HEK293 (cell line): Measurements from ENCODE around the gene CORO6.

Experiments
- CTCF ChIA-PET: fragments of 350-600 bp; formaldehyde crosslinking; extraction: SDS; loops from one replicate; lab custom pipeline; 2021; ENCODE audit warnings: antibody characterized with exemption; lab: Yijun Ruan, JAX
- POLR2A ChIA-PET: fragments of 300-600 bp; formaldehyde crosslinking; extraction: SDS; loops from one replicate; lab custom pipeline; 2020; ENCODE audit warnings: antibody characterized with exemption, inconsistent platforms; lab: Yijun Ruan, JAX
- H3K27ac ChIP-seq: fragments of 200-500 bp; sonication (Bioruptor generic); 2 replicates; pipeline ENCODE4 v1.5.1; 2014; ENCODE audit warnings: low read depth, low read length, control low read depth, inconsistent platforms; ENCODE audit errors: extremely low read depth
- H3K36me3 ChIP-seq, 2 experiments: fragments of 200-500 bp in 1 of 2; sonication (Bioruptor generic) in 1 of 2; 1 replicate in 1 of 2; 2 replicates in 1 of 2; pipeline ENCODE4 v1.5.1; 2014 to 2017; ENCODE audit warnings: inconsistent platforms in 2 of 2, low read length in 2 of 2; ENCODE audit not compliant: control insufficient read depth in 2 of 2, insufficient read depth in 1 of 2
- H3K4me1 ChIP-seq: fragments of 200-500 bp; sonication (Bioruptor generic); 2 replicates; pipeline ENCODE4 v1.5.1; 2014; ENCODE audit warnings: mild to moderate bottlenecking, low read length, inconsistent platforms; ENCODE audit not compliant: control insufficient read depth, insufficient read depth
- H3K4me3 ChIP-seq: 2 replicates; pipeline ENCODE4 v1.5.1; 2011; ENCODE audit warnings: low read depth, mild to moderate bottlenecking, control low read depth, low read length, moderate library complexity
- H3K9me3 ChIP-seq: fragments of 200-500 bp; sonication (Bioruptor generic); 2 replicates; pipeline ENCODE4 v1.5.1; 2014; ENCODE audit warnings: low read depth, low read length, inconsistent platforms; ENCODE audit not compliant: control insufficient read depth, insufficient read depth
- BCL11A ChIP-seq: fragments of 450-650 bp; formaldehyde crosslinking; IDR thresholded peaks from 2 replicates; pipeline ENCODE4 v1.5.1; 2016; ENCODE audit warnings: low read depth, missing biosample characterization, missing genetic modification characterization
- SCRT2 ChIP-seq: fragments of 450-650 bp; formaldehyde crosslinking; IDR thresholded peaks from 2 replicates; pipeline ENCODE4 v1.5.1; 2016; ENCODE audit warnings: missing biosample characterization, missing genetic modification characterization
- SP2 ChIP-seq: fragments of 450-650 bp; formaldehyde crosslinking; IDR thresholded peaks from 2 replicates; pipeline ENCODE4 v1.5.1; 2016; ENCODE audit warnings: missing biosample characterization, missing genetic modification characterization
- ZBTB48 ChIP-seq: fragments of 450-650 bp; formaldehyde crosslinking; IDR thresholded peaks from 2 replicates; pipeline ENCODE4 v1.5.1; 2016; ENCODE audit warnings: missing biosample characterization, missing genetic modification characterization
- ZNF121 ChIP-seq: fragments of 450-650 bp; formaldehyde crosslinking; IDR thresholded peaks from 2 replicates; pipeline ENCODE4 v1.5.1; 2016; ENCODE audit warnings: missing biosample characterization, missing genetic modification characterization
- ZNF157 ChIP-seq: fragments of 450-650 bp; formaldehyde crosslinking; IDR thresholded peaks from 2 replicates; pipeline ENCODE4 v1.5.1; 2016; ENCODE audit warnings: missing biosample characterization, missing genetic modification characterization
- ZNF169 ChIP-seq: fragments of 450-650 bp; formaldehyde crosslinking; IDR thresholded peaks from 2 replicates; pipeline ENCODE4 v1.5.1; 2016; ENCODE audit warnings: missing biosample characterization, missing genetic modification characterization
- ZNF2 ChIP-seq: fragments of 450-650 bp; formaldehyde crosslinking; IDR thresholded peaks from 2 replicates; pipeline ENCODE4 v1.5.1; 2016; ENCODE audit warnings: missing biosample characterization, missing genetic modification characterization
- ZNF24 ChIP-seq: fragments of 450-650 bp; formaldehyde crosslinking; IDR thresholded peaks from 2 replicates; pipeline ENCODE4 v1.5.1; 2016; ENCODE audit warnings: missing biosample characterization, missing genetic modification characterization
- ZNF266 ChIP-seq: fragments of 450-650 bp; formaldehyde crosslinking; IDR thresholded peaks from 2 replicates; pipeline ENCODE4 v1.5.1; 2016; ENCODE audit warnings: missing biosample characterization, missing genetic modification characterization, low read depth
- ZNF292 ChIP-seq: fragments of 450-650 bp; formaldehyde crosslinking; IDR thresholded peaks from 2 replicates; pipeline ENCODE4 v1.5.1; 2016; ENCODE audit warnings: low read depth, missing biosample characterization, missing genetic modification characterization, borderline replicate concordance
- ZNF350 ChIP-seq: fragments of 450-650 bp; formaldehyde crosslinking; IDR thresholded peaks from 2 replicates; pipeline ENCODE4 v1.5.0; 2017; ENCODE audit warnings: missing biosample characterization, mild to moderate bottlenecking, missing genetic modification characterization
- ZNF514 ChIP-seq: fragments of 450-650 bp; formaldehyde crosslinking; IDR thresholded peaks from 2 replicates; pipeline ENCODE4 v1.5.1; 2016; ENCODE audit warnings: missing biosample characterization, missing genetic modification characterization
- ZNF530 ChIP-seq: fragments of 450-650 bp; formaldehyde crosslinking; IDR thresholded peaks from 2 replicates; pipeline ENCODE4 v1.5.1; 2016; ENCODE audit warnings: low read depth, missing biosample characterization, missing genetic modification characterization
- ZNF596 ChIP-seq: fragments of 450-650 bp; IDR thresholded peaks from 2 replicates; pipeline ENCODE4 v1.5.0; 2018; ENCODE audit warnings: missing biosample characterization, mild to moderate bottlenecking, missing genetic modification characterization, moderate library complexity
- ZNF623 ChIP-seq: fragments of 450-650 bp; formaldehyde crosslinking; IDR thresholded peaks from 2 replicates; pipeline ENCODE4 v1.5.1; 2016; ENCODE audit warnings: missing biosample characterization, missing genetic modification characterization
- ZSCAN23 ChIP-seq: fragments of 450-650 bp; formaldehyde crosslinking; IDR thresholded peaks from 2 replicates; pipeline ENCODE4 v1.5.1; 2016; ENCODE audit warnings: missing biosample characterization, missing genetic modification characterization
- ZSCAN30 ChIP-seq: fragments of 450-650 bp; IDR thresholded peaks from 2 replicates; pipeline ENCODE4 v1.5.1; 2018; ENCODE audit warnings: missing biosample characterization, mild to moderate bottlenecking, missing genetic modification characterization, moderate library complexity
- TF ChIP-seq, protein P1 (sequence below): sonication (generic); formaldehyde crosslinking; IDR thresholded peaks from 2 replicates; pipeline ENCODE4 v1.8.1; 2022; ENCODE audit warnings: mild to moderate bottlenecking, moderate library complexity, missing genetic modification reagents
- TF ChIP-seq, protein P2 (sequence below): fragments of 450-650 bp; formaldehyde crosslinking; IDR thresholded peaks from 2 replicates; pipeline ENCODE4 v1.5.1; 2016; ENCODE audit warnings: missing biosample characterization, missing genetic modification characterization, borderline replicate concordance
- TF ChIP-seq, protein P3 (sequence below): fragments of 450-650 bp; formaldehyde crosslinking; IDR thresholded peaks from 2 replicates; pipeline ENCODE4 v1.5.1; 2016; ENCODE audit warnings: missing biosample characterization, missing genetic modification characterization
- TF ChIP-seq, protein P4 (sequence below): fragments of 450-650 bp; formaldehyde crosslinking; IDR thresholded peaks from 2 replicates; pipeline ENCODE4 v1.5.1; 2016; ENCODE audit warnings: missing biosample characterization, missing genetic modification characterization

CORO6 gene

DNA sequence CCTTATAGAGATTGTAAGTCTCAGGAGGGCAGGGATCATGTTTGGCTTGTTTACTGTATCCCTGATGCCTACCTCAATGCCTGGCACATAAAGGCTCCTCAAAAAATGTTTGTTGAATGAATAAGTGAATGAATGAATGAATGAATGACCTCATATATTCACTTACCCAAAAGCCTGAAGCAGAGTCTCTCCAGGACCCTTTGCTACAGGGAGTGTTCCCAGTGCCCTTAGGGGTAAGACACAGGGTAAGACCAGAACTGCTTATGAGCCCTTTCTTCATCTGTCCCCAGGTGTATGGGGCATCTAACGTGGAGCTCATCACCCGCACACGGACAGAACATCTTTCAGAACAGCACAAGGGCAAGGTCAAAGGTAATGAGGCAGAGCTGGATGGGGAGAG lies 12.3 kb downstream of the CORO6 start:
- ChIA-PET CTCF (no interaction called here), POLR2A (no interaction called here)
- H3K4me3 ChIP-seq: no peak overlapping the region
- no peaks in the 10 kb centered on the region for H3K4me1 ChIP-seq
- H3K27ac ChIP-seq: no peak overlapping the region
- H3K36me3 ChIP-seq: peaks cover 0 to 45% of the 10 kb centered on the region in 2 experiments; a peak in 1 of 3 replicates
- H3K9me3 ChIP-seq: no peaks in the 10 kb centered on the region
- TF ChIP-seq ZNF24: 0 out of 2 replicates have a peak, but pooled peaks have one; percentile 37
- TF ChIP-seq ZNF530: no peak

DNA sequence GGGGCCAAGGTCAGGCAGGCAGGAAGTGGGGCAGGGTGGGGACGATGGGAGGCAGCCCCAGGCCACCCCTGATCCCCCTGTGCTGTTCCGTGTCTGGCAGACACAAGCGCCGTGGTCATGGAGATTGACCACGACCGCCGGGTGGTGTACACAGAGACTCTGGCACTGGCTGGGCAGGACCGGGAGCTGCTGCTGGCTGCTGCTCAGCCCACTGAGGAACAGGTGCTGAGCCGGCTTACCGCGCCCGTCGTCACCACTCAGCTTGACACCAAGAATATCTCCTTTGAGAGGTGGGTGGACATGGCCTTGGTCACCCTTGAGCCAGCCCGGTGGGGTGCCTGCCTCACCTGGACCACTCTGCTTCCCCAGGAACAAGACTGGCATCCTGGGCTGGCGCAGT lies 13.7 kb downstream of the CORO6 start:
- Histone ChIP-seq H3K4me1 (no peaks in the 10 kb centered on the region), H3K9me3 (no peaks in the 10 kb centered on the region), H3K36me3 (peaks cover 0 to 35% of the 10 kb centered on the region in 2 experiments; a peak in 1 of 3 replicates)
- ChIA-PET CTCF (interaction anchor here (2.0 kb wide), 1 partner anchor 17 kb away, joined by 10 read pairs; the partner anchor contains the start of gene ANKRD13B), POLR2A (no interaction called here)
- TF ChIP-seq ZNF292 (tag by site-specific recombination) (no peak), ZNF2 (no peak), ZNF169 (no peak), ZSCAN30 (no peak), SCRT2 (no peak), ZNF596 (tag by site-specific recombination) (no peak), ZBTB48 (tag by site-specific recombination) (no peak), ZNF623 (tag by site-specific recombination) (no peak), ZNF514 (tag by site-specific recombination) (no peak), ZNF157 (tag by site-specific recombination) (no peak), ZNF121 (no peak)
- TF ChIP-seq, protein P1, sequence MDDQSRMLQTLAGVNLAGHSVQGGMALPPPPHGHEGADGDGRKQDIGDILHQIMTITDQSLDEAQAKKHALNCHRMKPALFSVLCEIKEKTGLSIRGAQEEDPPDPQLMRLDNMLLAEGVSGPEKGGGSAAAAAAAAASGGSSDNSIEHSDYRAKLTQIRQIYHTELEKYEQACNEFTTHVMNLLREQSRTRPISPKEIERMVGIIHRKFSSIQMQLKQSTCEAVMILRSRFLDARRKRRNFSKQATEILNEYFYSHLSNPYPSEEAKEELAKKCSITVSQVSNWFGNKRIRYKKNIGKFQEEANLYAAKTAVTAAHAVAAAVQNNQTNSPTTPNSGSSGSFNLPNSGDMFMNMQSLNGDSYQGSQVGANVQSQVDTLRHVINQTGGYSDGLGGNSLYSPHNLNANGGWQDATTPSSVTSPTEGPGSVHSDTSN (CRISPR knock-in tag): no peak
- TF ChIP-seq, protein P2, sequence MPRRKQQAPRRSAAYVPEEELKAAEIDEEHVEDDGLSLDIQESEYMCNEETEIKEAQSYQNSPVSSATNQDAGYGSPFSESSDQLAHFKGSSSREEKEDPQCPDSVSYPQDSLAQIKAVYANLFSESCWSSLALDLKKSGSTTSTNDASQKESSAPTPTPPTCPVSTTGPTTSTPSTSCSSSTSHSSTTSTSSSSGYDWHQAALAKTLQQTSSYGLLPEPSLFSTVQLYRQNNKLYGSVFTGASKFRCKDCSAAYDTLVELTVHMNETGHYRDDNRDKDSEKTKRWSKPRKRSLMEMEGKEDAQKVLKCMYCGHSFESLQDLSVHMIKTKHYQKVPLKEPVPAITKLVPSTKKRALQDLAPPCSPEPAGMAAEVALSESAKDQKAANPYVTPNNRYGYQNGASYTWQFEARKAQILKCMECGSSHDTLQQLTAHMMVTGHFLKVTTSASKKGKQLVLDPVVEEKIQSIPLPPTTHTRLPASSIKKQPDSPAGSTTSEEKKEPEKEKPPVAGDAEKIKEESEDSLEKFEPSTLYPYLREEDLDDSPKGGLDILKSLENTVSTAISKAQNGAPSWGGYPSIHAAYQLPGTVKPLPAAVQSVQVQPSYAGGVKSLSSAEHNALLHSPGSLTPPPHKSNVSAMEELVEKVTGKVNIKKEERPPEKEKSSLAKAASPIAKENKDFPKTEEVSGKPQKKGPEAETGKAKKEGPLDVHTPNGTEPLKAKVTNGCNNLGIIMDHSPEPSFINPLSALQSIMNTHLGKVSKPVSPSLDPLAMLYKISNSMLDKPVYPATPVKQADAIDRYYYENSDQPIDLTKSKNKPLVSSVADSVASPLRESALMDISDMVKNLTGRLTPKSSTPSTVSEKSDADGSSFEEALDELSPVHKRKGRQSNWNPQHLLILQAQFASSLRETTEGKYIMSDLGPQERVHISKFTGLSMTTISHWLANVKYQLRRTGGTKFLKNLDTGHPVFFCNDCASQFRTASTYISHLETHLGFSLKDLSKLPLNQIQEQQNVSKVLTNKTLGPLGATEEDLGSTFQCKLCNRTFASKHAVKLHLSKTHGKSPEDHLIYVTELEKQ (tag by site-specific recombination): no peak
- TF ChIP-seq, protein P3, sequence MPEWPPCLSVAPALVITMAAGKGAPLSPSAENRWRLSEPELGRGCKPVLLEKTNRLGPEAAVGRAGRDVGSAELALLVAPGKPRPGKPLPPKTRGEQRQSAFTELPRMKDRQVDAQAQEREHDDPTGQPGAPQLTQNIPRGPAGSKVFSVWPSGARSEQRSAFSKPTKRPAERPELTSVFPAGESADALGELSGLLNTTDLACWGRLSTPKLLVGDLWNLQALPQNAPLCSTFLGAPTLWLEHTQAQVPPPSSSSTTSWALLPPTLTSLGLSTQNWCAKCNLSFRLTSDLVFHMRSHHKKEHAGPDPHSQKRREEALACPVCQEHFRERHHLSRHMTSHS: no peak
- TF ChIP-seq, all 188 proteins: peak for 0
- no peak overlapping the region for H3K27ac ChIP-seq
- no peak overlapping the region for H3K4me3 ChIP-seq

DNA sequence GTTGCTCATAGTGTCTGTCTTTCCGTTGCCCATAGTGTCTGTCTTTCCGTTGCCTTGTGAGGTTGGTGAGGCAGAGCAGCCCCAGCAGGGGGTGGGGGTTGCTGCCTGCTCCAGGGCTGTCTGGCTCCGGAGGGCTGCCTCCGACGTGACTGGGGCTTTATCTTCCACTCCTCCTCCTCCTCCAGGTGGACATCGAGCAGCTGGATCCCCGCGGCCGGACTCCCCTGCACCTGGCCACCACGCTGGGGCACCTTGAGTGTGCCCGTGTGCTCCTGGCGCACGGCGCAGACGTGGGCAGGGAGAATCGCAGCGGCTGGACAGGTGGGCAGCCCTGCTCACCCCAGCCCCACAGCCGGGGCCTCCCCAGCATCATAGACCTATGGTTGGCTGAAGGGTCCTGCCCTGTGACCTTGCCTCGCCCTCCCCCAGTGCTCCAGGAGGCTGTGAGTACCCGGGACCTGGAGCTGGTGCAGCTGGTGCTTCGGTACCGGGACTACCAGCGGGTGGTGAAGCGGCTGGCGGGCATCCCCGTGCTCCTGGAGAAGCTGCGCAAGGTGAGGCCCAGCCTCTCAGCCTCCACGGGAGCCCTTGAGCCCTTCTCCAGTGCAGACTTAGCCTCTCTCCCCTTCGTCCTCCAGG lies 15.0 kb downstream of the CORO6 start:
- CTCF ChIA-PET: interaction anchor here (2.0 kb wide), 1 partner anchor 16 kb away, joined by 10 read pairs; the partner anchor contains the start of gene ANKRD13B
- POLR2A ChIA-PET: no interaction called here
- Histone ChIP-seq H3K4me1 (no peaks in the 10 kb centered on the region), H3K9me3 (no peaks in the 10 kb centered on the region), H3K27ac (no peak overlapping the region), H3K4me3 (no peak overlapping the region), H3K36me3 (peaks cover 0 to 24% of the 10 kb centered on the region in 2 experiments; a peak in 2 of 3 replicates)
- TF ChIP-seq, protein P4, sequence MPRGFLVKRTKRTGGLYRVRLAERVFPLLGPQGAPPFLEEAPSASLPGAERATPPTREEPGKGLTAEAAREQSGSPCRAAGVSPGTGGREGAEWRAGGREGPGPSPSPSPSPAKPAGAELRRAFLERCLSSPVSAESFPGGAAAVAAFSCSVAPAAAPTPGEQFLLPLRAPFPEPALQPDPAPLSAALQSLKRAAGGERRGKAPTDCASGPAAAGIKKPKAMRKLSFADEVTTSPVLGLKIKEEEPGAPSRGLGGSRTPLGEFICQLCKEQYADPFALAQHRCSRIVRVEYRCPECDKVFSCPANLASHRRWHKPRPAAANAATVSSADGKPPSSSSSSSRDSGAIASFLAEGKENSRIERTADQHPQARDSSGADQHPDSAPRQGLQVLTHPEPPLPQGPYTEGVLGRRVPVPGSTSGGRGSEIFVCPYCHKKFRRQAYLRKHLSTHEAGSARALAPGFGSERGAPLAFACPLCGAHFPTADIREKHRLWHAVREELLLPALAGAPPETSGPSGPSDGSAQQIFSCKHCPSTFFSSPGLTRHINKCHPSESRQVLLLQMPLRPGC (tag by site-specific recombination): no peak
- TF ChIP-seq ZSCAN23 (tag by site-specific recombination): no peak
- TF ChIP-seq ZNF266 (tag by site-specific recombination): no peak
- TF ChIP-seq SP2 (tag by site-specific recombination): no peak
- TF ChIP-seq BCL11A: no peak
- TF ChIP-seq ZNF350 (tag by site-specific recombination): no peak
